ENCODE data around the gene CASP10.
A peak's percentile ranks its signal among the peaks of the same experiment; 100 is the strongest.
"Not testable (repeated sequence)": the region's sequence is repeated elsewhere in the genome, so short reads cannot be mapped to it uniquely, and the experiment has no call there.

Gene CASP10

DNA sequence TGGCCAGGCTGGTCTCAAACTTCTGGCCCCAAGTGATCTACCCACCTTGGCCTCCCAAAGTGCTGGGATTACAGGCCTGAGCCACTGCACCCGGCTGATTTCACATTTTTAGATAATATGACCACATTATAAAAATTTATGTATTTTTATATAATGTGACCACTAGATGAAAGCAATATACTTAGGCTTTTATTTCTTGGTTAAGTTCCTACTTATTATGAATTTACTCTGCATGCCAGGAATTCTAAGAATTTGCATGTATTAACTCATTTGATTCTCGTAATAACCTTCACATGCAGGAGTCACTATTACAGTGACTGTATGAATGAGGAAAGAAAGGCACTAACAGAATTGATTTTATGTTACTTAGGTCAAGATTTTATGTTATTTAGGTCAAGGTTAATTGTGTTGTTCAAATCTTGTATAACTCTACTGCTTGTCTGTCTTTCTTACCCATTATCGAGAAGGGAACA lies 51.8 kb downstream of the CASP10 start:
- H3K27me3 ChIP-seq (ENCODE audit: insufficient read depth, poor library complexity, severe bottlenecking) = no peaks in the 10 kb centered on the region
- peak overlapping the region; percentile 65 for H3K4me3 ChIP-seq (replicated peaks; ENCODE audit: insufficient read depth, low read length)
- peak overlapping the region; percentile 81 for H3K27ac ChIP-seq (replicated peaks)
- DNase-seq (ENCODE audit: low read depth in 1 of 2, low spot score in 1 of 2) = no peak
- TF ChIP-seq SPI1 (IDR thresholded peaks at IDR 0.05; ENCODE audit: borderline replicate concordance, low read depth) = no peak
- TF ChIP-seq, protein P1, sequence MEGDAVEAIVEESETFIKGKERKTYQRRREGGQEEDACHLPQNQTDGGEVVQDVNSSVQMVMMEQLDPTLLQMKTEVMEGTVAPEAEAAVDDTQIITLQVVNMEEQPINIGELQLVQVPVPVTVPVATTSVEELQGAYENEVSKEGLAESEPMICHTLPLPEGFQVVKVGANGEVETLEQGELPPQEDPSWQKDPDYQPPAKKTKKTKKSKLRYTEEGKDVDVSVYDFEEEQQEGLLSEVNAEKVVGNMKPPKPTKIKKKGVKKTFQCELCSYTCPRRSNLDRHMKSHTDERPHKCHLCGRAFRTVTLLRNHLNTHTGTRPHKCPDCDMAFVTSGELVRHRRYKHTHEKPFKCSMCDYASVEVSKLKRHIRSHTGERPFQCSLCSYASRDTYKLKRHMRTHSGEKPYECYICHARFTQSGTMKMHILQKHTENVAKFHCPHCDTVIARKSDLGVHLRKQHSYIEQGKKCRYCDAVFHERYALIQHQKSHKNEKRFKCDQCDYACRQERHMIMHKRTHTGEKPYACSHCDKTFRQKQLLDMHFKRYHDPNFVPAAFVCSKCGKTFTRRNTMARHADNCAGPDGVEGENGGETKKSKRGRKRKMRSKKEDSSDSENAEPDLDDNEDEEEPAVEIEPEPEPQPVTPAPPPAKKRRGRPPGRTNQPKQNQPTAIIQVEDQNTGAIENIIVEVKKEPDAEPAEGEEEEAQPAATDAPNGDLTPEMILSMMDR (IDR thresholded peaks at IDR 0.05; ENCODE audit: insufficient read depth, low read length) = no peak
- TF ChIP-seq, protein P2, sequence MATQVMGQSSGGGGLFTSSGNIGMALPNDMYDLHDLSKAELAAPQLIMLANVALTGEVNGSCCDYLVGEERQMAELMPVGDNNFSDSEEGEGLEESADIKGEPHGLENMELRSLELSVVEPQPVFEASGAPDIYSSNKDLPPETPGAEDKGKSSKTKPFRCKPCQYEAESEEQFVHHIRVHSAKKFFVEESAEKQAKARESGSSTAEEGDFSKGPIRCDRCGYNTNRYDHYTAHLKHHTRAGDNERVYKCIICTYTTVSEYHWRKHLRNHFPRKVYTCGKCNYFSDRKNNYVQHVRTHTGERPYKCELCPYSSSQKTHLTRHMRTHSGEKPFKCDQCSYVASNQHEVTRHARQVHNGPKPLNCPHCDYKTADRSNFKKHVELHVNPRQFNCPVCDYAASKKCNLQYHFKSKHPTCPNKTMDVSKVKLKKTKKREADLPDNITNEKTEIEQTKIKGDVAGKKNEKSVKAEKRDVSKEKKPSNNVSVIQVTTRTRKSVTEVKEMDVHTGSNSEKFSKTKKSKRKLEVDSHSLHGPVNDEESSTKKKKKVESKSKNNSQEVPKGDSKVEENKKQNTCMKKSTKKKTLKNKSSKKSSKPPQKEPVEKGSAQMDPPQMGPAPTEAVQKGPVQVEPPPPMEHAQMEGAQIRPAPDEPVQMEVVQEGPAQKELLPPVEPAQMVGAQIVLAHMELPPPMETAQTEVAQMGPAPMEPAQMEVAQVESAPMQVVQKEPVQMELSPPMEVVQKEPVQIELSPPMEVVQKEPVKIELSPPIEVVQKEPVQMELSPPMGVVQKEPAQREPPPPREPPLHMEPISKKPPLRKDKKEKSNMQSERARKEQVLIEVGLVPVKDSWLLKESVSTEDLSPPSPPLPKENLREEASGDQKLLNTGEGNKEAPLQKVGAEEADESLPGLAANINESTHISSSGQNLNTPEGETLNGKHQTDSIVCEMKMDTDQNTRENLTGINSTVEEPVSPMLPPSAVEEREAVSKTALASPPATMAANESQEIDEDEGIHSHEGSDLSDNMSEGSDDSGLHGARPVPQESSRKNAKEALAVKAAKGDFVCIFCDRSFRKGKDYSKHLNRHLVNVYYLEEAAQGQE (IDR thresholded peaks at IDR 0.05; ENCODE audit: insufficient replicate concordance, low read depth) = no peak
- no peak for TF ChIP-seq POLR2AphosphoS5 (IDR thresholded peaks at IDR 0.05; ENCODE audit: low read depth)

DNA sequence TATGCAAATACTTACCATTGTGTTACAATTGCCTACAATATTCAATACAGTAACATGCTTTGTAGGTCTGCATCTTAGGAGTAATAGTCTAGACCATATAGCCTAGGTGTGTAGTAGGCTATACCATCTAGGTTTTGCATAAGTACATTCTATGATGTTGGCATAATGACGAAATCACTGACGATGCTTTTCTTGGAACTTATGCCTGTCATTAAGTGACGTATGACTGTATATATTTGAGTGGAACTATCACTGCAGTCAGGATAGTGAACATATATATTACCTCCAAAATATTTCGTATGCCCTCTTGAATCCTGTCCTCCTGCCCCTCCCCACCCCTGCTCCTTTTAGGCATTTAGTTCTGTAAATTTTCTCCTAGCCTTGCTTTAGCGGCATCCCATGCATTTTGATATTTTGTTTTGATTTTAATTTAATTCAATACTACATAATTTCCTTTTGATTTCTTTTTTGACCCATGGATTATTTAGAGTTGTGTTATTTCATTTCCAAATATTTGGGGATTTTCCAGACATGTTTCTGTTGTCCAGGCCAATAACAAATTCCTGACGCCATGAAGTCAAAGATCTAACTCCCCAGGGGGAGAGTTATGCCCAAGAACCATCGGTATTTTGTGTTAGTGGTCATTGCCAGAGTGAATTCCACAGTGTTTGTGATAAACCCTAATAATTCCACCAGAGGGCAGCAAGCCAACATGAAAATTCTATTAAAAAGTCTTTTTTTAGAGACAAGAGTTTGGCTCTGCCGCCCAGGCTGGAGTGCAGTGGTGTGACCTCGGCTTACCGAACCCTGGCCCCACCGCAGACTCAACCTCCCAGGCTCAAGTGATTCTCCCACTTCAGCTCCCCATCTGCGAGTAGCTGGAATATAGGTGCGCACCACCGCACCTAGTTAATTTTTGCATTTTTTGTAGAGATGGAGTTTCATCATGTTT lies 53.2 kb downstream of the CASP10 start:
- peak overlapping the region; percentile 65 for H3K4me3 ChIP-seq (replicated peaks; ENCODE audit: insufficient read depth, low read length)
- peak overlapping the region; percentile 4; the same call in 1 of the 2 replicates for H3K27ac ChIP-seq (replicated peaks)
- TF ChIP-seq, protein P1 (IDR thresholded peaks at IDR 0.05; ENCODE audit: insufficient read depth, low read length) = no peak
- TF ChIP-seq SPI1 (IDR thresholded peaks at IDR 0.05; ENCODE audit: borderline replicate concordance, low read depth) (no peak), POLR2AphosphoS5 (IDR thresholded peaks at IDR 0.05; ENCODE audit: low read depth) (no peak), GABPA (IDR thresholded peaks at IDR 0.05; ENCODE audit: low read depth) (no peak)
- TF ChIP-seq, protein P2 (IDR thresholded peaks at IDR 0.05; ENCODE audit: insufficient replicate concordance, low read depth) = no peak
- peak; percentile 61 to 77 for DNase-seq (ENCODE audit: low read depth in 1 of 2, low spot score in 1 of 2)
- H3K27me3 ChIP-seq (ENCODE audit: insufficient read depth, poor library complexity, severe bottlenecking) = no peaks in the 10 kb centered on the region

DNA sequence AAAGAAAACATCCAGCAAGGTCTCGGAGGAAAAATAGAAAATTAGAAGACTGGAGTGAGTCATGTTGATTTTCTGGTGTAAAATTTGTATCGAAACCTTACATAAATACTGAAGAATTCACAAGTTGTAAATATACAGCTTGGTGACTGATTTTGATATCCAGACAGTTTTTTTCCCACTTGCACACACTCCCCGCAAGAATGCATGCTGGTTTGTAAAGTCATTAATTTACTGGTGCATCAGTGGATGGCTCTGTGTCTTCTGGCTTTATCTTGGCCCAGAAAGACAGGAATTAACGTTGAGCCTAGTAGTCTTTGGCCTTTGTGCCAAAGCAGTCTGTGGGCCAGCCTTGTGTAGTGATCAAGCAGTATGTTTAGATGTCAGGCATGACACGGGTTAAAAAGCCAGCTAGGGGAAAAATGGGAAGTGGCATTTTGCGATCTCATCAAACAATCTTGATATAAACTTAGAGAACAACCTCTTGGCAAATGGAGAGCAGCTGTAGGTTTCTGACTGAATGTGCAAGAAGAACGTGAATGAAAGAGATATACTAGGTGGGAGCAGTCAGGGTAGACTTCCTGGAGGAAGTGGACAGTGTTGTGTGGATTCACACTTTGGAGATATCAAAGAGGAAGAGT lies 54.7 kb downstream of the CASP10 start:
- Histone ChIP-seq H3K27me3 (ENCODE audit: insufficient read depth, poor library complexity, severe bottlenecking) (no peaks in the 10 kb centered on the region), H3K27ac (replicated peaks) (peak overlapping the region; percentile 78), H3K4me3 (replicated peaks; ENCODE audit: insufficient read depth, low read length) (no peak overlapping the region)
- peak in 1 of 2 experiments; percentile 69 for DNase-seq (ENCODE audit: low read depth in 1 of 2, low spot score in 1 of 2)
- TF ChIP-seq, protein P2 (IDR thresholded peaks at IDR 0.05; ENCODE audit: insufficient replicate concordance, low read depth) = no peak
- TF ChIP-seq SPI1 (IDR thresholded peaks at IDR 0.05; ENCODE audit: borderline replicate concordance, low read depth) (peak; percentile 95), GABPA (IDR thresholded peaks at IDR 0.05; ENCODE audit: low read depth) (no peak)

DNA sequence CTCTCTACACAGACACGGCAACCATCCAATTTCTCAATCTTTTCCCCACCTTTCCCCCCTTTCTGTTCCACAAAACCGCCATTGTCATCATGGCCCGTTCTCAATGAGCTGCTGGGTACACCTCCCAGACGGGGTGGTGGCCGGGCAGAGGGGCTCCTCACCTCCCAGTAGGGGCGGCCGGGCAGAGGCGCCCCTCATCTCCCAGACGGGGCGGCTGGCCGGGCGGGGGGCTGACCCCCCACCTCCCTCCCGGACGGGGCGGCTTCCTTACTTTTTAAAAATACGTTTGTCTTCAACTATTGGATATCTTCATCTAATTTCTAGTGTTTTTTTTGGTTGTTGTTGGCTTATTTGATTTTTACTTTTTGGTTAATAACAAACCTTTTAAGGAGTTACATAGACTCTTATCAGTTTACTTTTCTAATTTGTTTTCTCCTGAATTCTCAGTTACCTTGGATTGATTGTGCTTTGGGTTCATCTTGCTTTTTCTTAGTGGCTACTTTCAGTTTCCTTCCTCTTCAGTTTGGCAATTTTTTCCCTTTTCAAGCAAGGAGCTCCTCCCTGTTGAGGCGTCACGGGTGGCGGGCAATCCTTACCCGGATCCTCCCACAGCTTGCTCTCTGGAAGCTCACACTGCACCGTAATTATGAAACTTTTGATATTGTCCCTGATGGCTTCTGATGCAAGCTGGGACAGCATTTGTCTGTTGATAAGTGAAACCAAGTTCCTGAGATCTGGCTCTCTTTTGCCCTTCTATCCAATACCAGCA lies 56.4 kb downstream of the CASP10 start:
- H3K4me3 ChIP-seq (replicated peaks; ENCODE audit: insufficient read depth, low read length); H3K27me3 ChIP-seq (ENCODE audit: insufficient read depth, poor library complexity, severe bottlenecking): not testable (repeated sequence)
- H3K27ac ChIP-seq (replicated peaks) = peak overlapping the region; percentile 78
- peak; percentile 86 to 93 for DNase-seq (ENCODE audit: low read depth in 1 of 2, low spot score in 1 of 2)
